ENCODE measurements around the gene PSME1.
A peak's percentile ranks its signal among the peaks of the same experiment; 100 is the strongest.

PSME1 gene

DNA sequence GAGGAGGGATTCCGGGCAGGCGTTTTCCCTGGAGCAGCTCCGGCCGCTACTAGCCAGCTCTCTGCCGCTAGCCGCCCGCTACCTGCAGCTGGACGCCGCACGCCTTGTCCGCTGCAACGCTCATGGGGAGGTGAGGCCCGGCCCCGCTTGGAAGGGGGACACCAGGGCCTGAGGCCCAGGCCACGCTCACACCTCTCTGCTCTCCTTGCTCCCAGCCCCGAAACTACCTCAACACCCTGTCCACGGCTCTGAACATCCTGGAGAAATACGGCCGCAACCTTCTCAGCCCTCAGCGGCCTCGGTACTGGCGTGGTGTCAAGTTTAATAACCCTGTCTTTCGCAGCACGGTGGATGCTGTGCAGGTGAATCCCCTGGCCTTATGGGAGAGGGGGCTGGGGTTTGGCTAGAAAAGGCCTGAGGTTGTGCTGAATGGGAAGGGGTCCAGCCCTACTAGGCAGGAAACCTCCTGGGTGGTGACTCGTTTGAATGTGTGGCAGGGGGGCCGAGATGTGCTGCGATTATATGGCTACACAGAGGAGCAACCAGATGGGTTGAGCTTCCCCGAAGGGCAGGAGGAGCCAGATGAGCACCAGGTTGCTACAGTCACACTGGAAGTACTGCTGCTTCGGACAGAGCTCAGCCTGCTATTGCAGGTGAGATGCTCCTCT is 11.9 kb downstream of the PSME1 start:
- DNase-seq: peak; percentile 40

DNA sequence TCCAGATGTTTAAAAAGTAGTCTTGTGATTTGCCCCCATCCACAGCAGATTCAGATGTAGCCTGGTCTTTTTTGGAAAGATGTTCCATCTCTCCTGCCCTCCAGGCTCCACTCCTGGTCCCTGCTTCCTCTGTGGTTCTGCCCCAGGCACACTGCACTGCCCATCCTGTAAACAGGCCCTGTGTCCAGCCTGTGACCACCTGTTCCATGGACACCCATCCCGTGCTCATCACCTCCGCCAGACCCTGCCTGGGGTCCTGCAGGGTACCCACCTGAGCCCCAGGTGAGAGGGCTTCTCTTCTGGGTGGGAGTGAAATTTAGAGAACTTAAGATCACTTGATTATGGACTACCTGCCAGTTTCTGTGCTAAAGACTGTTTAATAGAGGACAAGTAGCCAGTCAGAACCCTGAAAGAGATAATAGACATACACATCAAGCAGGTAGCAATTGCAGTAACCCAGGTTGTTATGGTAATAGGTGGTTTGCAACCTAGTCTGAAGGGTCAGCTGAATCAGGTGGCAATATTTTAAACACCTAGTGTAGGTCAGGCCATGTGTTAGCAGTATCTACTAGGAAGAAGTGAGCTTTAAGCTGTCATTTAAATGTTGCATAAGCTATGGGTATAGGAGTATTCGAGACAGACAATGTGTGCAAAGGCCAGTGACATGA is 13.4 kb downstream of the PSME1 start:
- DNase-seq: no peak

DNA sequence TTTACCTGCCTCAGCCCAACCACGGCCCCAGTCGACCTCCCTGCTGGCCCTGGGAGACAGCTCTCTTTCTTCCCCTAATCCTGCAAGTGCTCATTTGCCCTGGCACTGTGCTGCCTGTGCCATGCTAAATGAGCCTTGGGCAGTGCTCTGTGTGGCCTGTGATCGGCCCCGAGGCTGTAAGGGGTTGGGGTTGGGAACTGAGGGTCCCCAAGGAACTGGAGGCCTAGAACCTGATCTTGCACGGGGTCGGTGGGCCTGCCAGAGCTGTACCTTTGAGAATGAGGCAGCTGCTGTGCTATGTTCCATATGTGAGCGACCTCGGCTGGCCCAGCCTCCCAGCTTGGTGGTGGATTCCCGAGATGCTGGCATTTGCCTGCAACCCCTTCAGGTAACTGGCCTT is 14.1 kb downstream of the PSME1 start:
- no peak for DNase-seq

DNA sequence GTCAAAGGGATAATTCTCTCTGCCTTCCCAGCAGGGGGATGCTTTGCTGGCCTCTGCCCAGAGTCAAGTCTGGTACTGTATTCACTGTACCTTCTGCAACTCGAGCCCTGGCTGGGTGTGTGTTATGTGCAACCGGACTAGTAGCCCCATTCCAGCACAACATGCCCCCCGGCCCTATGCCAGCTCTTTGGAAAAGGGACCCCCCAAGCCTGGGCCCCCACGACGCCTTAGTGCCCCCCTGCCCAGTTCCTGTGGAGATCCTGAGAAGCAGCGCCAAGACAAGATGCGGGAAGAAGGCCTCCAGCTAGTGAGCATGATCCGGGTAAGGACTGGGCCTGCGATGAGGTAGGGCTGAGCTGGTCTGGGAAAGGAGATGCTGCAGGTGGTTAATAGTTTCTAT is 14.6 kb downstream of the PSME1 start:
- DNase-seq: no peak

DNA sequence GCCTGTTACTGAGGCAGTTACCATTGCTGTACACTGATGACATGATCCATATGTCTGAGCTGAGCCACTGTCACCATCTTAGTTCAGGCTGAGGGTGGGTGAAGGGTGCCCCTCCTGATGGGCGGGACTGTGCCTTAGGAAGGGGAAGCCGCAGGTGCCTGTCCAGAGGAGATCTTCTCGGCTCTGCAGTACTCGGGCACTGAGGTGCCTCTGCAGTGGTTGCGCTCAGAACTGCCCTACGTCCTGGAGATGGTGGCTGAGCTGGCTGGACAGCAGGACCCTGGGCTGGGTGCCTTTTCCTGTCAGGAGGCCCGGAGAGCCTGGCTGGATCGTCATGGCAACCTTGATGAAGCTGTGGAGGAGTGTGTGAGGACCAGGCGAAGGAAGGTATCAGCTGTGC is 15.0 kb downstream of the PSME1 start:
- DNase-seq: no peak

DNA sequence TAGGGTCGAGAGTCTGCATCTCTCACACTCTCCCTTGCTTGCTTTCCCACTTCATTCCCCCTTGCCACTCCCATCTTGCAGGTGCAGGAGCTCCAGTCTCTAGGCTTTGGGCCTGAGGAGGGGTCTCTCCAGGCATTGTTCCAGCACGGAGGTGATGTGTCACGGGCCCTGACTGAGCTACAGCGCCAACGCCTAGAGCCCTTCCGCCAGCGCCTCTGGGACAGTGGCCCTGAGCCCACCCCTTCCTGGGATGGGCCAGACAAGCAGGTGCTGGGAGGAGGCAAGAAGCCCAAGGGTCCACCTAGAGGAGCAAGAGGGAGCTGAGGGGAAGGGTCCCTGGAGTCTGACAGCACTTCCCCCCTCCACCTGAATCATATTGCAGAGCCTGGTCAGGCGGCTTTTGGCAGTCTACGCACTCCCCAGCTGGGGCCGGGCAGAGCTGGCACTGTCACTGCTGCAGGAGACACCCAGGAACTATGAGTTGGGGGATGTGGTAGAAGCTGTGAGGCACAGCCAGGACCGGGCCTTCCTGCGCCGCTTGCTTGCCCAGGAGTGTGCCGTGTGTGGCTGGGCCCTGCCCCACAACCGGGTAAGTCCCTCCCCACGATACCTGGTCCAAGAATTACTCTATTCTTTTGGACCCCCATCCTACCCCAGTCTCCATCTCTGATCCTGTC is 15.5 kb downstream of the PSME1 start:
- no peak for DNase-seq

DNA sequence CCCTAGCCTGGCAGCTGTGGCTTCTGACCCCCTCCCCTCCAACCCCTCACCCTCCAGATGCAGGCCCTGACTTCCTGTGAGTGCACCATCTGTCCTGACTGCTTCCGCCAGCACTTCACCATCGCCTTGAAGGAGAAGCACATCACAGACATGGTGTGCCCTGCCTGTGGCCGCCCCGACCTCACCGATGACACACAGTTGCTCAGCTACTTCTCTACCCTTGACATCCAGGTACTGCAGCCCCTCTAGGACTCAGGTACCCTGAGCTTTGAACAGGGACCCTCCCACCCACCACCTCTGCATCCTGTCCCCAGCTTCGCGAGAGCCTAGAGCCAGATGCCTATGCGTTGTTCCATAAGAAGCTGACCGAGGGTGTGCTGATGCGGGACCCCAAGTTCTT is 19.1 kb downstream of the PSME1 start:
- no peak for DNase-seq

DNA sequence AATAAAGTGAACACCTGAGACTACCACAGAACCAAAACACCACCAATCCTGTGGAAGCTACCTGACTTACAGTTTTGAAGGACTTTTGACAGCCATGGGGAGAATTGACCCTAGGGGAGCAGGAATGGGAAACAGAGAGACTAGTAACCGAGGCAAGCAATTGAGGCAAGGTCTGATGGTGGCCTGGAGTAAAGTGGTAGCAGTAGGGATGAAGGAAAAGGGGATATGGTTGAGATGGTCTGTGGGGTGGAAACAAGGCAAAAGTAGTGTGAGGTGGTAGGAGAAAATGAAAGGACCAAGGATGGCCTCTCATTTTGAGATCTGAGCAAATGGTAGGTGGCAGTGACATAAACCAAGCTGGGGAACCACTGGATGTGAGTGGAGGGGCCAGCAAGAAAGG is 20.8 kb downstream of the PSME1 start:
- no peak for DNase-seq

DNA sequence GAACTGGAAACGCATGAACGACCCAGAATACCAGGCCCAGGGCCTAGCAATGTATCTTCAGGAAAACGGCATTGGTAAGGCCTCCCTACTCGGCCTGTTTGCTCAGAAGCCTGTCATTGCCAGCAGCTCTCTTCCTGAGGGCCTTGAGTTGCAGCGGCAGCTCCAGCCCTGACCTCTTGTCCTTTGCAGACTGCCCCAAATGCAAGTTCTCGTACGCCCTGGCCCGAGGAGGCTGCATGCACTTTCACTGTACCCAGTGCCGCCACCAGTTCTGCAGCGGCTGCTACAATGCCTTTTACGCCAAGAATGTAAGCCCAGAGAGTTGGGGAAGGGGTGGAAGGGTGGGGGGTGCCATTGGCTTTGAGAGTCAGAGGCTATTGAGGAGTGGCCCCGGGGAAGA is 21.3 kb downstream of the PSME1 start:
- no peak for DNase-seq

DNA sequence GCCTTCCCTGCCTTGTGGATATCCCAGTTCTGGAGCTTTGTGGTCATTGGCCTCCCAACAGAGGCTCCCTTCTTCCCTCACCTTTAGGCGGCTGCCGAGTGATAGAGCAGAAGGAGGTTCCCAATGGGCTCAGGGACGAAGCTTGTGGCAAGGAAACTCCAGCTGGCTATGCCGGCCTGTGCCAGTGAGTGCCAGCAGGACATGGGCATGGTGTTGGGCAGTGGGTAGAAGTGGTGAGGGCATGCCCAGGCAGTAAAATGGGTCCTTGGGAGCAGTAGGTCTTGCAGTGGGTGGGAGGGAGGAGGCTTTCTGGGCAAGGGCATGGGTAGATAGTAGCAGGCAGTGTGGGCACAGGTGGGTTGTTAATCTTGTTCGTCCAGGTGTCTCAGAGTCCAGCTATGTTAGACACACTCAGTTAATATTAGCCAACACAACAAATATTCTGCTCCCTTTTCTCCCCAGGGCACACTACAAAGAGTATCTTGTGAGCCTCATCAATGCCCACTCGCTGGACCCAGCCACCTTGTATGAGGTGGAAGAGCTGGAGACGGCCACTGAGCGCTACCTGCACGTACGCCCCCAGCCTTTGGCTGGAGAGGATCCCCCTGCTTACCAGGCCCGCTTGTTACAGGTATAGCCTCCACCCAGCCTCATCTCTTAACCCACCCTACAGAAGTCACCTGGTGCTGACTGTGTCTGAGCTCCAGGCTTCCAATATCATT is 23.9 kb downstream of the PSME1 start:
- no peak for DNase-seq

DNA sequence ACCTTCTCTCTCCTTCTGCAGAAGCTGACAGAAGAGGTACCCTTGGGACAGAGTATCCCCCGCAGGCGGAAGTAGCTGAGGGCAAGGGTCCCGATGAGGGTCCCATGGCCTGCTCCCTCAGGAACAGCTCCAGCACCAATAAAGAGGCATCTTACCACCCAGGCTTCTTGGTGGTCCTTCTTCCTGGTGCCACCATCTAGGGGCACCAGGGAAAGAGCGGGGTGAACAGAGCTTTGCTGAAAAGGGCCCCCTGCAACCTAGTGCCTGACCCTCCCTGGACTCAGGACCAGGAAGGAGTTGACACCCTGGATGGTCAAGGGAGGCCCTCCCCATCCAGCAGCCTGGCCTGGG is 24.5 kb downstream of the PSME1 start:
- no peak for DNase-seq

DNA sequence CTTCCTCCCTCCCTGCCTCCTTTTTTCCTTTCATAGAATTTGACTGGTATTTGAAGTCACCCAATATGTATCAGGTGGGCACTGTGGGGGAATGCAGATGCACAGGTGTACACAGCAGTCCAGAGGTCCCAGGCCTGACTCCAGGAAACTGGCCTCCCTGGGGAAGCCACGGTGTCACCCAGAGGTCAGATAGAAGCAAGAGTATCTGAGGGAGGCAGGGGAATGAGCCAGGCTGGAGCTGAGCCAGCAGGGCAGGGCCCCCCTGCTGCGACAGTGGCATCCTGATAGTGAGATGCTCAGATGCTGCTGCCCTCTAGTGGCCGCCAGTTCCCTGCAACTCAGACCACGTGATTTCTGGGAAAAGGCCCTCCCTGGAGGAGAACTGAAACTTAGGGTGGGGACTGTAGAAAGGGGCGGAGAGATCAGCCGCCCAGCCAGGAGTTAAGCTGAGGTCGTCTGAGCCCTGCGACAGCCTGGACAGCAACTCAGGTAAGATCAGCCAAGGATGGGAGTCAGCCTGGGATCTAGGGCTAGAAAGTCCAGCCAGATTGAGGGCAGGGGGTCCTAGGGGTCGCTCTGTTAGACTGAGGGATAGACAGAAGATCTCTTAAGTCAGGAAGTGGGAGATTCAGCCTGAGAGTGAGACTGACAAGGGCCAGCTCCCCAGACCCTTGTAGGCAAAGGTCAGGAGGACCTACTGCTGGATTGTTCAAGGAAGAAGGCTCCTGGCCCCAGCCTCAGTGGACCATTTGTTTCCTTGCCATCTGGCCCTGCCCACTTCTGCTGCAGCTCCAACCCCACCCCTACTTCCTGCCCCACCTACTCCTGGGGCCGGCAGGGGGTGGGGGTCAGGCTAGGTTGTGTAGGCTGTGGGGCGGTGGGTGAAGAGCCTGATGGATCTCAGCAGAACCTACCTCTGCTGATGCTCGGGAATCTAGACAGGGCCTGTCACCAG is 25.1 kb downstream of the PSME1 start, which contains the start of gene IRF9:
Gene IRF9 (plus strand): TSS at position 416 of the 955 bp plus-strand sequence. CDS start 880 bp downstream, outside the sequence.
- peak; percentile 95 for DNase-seq

DNA sequence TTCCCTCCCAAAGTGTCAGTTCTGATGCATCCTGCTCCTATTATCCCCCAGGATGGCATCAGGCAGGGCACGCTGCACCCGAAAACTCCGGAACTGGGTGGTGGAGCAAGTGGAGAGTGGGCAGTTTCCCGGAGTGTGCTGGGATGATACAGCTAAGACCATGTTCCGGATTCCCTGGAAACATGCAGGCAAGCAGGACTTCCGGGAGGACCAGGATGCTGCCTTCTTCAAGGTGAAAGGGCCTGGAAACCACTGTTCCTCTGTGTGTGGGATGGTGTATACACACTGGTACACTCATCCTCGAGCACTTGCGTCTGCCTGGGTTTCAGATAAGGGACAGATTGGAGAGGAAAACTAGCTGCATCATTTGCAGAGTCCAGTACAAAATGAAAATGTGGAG is 26.1 kb downstream of the PSME1 start:
- no peak for DNase-seq

DNA sequence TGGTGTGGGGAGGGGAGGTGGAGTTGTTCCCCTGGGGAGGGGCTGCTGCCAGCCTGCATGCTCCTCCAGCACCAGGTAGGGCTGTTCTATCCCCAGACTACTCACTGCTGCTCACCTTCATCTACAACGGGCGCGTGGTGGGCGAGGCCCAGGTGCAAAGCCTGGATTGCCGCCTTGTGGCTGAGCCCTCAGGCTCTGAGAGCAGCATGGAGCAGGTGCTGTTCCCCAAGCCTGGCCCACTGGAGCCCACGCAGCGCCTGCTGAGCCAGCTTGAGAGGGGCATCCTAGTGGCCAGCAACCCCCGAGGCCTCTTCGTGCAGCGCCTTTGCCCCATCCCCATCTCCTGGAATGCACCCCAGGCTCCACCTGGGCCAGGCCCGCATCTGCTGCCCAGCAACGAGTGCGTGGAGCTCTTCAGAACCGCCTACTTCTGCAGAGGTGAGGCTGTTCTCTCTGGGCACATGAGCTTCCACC is 28.6 kb downstream of the PSME1 start:
- DNase-seq: no peak

DNA sequence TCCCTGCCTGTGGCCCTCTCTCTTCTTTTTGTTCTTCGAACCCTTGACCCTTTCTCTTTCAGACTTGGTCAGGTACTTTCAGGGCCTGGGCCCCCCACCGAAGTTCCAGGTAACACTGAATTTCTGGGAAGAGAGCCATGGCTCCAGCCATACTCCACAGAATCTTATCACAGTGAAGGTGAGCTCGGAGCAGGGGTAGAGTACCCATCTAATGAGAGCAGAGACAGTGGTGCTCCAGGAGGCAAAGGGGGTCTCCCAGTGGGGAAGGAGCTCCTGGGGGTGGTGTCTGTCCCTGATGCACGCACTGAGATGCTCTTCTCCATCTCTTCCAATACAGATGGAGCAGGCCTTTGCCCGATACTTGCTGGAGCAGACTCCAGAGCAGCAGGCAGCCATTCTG is 29.8 kb downstream of the PSME1 start:
- no peak for DNase-seq

DNA sequence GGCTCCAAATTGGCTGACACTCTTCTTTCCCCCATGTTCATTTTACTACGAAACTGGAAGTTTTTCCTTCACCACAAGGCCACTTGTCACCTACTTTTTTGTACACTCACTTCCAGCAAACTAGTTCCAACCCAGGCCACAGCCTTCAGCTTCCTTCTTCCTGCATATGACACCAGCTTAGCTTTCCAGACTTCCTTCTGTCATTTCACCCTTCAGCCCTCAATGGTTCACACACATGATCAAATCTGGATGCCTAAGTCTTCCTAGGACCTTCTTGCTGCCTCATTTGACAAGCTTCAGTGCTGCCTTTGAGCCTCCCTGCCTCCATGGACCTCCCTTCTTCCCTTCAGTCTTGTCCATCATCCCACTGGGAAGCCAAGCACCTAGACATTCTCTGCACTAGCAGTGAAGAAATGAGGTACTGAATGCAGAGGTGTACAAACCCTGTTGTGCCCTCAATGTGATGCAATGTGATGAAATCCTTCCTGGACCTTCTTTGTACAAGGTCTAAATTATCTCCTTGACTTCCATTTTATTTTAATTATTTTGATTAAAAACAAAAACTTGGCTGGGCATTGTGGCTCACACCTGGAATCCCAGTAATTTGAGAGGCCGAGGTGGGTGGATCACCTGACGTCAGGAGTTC is 31.6 kb downstream of the PSME1 start:
- DNase-seq: no peak

DNA sequence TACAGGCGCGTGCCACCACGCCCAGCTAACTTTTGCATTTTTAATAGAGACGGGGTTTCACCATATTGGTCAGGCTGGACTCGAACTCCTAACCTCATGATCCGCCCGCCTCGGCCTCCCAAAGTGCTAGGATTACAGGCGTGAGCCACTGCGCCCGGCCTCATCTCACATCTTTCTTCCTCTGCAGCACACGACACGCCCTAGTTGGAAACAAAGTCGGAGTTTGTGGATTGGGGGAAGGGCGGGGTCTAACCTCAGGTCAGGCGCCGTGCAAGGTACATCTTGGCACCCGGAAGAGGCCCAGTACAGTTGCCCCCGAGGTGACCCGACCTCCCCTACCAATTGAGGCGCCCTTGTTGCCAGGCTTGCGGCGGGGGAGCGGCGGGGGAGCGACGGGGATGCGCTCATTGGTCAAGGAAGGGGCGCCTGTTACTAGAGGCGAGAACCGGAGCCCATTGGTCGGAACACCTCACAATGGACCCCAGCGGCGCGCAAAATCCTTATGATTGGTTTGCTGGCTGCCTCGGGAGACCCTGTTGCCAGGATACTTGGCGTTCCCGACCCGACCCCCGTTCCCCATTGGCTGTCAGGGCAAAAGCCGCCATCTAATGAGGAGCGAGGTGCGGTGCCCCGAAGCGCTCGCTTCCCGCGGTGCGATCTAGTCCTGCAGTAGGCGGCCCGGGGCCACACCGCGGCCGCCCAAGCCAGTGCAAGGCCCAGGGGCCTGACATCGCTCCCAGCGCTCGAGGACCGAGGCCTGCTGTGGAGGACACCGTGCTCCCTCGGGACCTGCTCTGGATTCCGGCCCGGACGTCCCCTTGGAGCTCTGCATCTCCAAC is 35.6 kb downstream of the PSME1 start, which contains the start of gene REC8:
Gene REC8 (plus strand): TSS at position 659 of the 839 bp plus-strand sequence. CDS start 473 bp downstream, outside the sequence.
- peak; percentile 100 for DNase-seq

DNA sequence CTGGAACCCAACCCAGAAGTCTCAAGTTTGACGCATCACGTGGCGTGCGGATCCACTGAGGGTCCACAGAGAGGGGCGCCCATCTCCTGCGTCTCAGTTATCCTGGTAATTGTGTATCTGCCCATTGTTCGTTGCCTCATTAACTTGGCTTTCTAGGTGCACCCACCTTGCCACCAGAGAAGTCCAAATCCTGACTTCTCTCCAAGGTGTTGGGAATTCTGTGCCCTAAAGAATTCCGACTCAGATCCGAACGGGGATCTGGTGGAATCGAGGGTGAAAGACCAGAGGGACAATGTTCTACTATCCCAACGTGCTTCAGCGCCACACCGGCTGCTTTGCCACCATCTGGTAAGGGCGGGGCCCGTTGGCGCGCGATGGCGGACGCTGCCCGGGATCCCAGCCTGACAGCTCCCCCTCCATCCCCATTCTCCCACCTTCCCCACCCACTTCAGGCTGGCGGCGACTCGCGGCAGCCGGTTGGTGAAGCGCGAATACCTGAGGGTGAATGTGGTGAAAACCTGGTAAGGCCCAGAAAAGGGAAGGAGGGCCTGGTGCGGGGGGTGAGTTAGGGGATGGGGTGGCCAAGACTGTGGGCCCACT is 36.4 kb downstream of the PSME1 start:
- peak; percentile 76 for DNase-seq

DNA sequence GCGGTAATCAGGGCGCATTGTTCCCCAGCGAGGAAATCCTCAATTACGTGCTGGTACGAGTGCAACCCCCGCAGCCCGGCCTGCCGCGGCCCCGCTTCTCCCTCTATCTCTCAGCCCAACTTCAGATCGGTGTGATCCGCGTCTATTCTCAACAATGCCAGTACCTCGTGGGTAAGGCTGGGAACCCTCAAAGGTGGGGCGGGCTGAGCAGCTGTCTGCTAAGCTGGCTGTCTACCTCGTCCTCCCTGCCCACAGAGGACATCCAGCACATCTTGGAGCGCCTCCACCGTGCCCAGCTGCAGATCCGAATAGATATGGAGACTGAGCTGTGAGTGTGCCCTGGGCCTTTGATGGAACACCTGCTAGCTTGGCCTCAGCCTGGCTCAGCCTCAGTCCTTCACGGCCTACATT is 36.9 kb downstream of the PSME1 start:
- DNase-seq: peak; percentile 60

DNA sequence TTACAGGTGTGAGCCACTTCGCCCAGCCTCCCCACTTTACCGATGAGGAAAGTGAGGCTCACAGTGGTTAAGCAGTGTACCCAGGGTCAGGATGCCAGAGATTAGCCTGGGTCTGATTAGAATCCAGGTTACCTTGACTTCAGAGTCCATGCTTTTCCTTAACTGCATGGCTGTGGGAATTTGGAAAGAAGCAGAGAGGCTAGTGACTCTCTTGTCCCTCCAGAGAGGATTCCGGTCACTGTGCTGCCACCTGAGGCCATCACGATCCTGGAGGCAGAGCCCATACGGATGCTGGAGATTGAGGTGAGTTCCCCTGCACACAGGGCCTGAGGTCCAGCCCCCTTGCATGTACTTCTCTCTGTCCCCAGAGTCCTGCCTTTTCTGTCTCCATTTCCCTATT is 40.6 kb downstream of the PSME1 start:
- no peak for DNase-seq
